AG09309 (cell line): ENCODE results near the gene CCIN.

Experiments
- DNase-seq: peaks from one replicate; pipeline ENCODE4 v3.0.0-alpha.2; 2010; ENCODE audit warnings: low read depth
- H3K4me3 ChIP-seq: 2 replicates; pipeline ENCODE4 v1.5.1; 2011; ENCODE audit warnings: mild to moderate bottlenecking, low read depth, low read length, moderate library complexity; ENCODE audit not compliant: control insufficient read depth
- TF ChIP-seq, protein P1 (sequence below): IDR thresholded peaks from 2 replicates; pipeline ENCODE4 v1.5.1; 2011; ENCODE audit warnings: mild to moderate bottlenecking, low read depth, low read length, inconsistent platforms; ENCODE audit not compliant: insufficient read depth, control insufficient read depth; ENCODE audit errors: missing control alignments

Gene CCIN

DNA sequence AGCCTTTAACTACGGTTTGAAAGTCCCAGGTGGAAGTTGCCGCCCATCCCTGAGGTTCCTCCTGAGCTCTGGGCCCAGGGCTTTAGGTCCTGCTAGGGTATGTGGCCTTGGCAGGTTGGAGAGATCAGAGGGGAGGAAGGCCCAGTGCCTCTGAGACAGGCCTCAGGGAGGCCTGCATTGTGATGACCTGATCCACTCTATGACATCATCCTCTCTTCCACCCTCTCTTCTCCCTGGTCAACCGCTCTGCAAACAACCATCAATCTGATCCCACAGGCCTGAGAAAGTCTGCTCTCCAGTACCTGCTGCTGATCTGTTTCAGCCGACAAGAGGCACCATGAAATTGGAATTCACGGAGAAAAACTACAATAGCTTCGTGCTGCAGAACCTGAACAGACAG, at the start of gene CCIN:
Gene CCIN, plus strand, starts transcription at position 223 of the 400 bp plus-strand sequence. Its CDS starts 115 bp downstream, at position 338.
- DNase-seq, result no peak
- TF ChIP-seq, protein P1, sequence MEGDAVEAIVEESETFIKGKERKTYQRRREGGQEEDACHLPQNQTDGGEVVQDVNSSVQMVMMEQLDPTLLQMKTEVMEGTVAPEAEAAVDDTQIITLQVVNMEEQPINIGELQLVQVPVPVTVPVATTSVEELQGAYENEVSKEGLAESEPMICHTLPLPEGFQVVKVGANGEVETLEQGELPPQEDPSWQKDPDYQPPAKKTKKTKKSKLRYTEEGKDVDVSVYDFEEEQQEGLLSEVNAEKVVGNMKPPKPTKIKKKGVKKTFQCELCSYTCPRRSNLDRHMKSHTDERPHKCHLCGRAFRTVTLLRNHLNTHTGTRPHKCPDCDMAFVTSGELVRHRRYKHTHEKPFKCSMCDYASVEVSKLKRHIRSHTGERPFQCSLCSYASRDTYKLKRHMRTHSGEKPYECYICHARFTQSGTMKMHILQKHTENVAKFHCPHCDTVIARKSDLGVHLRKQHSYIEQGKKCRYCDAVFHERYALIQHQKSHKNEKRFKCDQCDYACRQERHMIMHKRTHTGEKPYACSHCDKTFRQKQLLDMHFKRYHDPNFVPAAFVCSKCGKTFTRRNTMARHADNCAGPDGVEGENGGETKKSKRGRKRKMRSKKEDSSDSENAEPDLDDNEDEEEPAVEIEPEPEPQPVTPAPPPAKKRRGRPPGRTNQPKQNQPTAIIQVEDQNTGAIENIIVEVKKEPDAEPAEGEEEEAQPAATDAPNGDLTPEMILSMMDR, result no peak
- no peak within 1 kb of the TSS for H3K4me3 ChIP-seq

DNA sequence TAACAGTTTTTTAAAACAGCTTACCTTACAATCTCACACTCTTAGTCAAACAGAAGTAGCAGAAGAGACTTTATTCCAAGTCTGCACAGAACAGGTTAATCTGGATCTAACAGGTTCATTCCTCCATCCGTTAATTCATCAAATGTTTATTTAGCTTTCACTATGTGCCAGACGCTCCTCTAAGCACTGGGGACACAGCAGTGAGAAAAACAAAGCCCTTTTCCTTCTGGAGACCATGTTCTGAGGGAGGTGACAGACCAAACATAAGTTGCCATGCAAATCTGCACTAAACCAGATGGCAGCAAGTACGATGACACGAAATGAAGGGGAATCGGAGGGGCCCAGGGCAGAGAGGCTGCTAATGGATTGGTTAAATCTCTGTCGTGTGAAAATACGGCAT, 49.7 kb upstream of the CCIN start:
- TF ChIP-seq, protein P1, result no peak
- H3K4me3 ChIP-seq, result no peak overlapping the region
- DNase-seq, result no peak

DNA sequence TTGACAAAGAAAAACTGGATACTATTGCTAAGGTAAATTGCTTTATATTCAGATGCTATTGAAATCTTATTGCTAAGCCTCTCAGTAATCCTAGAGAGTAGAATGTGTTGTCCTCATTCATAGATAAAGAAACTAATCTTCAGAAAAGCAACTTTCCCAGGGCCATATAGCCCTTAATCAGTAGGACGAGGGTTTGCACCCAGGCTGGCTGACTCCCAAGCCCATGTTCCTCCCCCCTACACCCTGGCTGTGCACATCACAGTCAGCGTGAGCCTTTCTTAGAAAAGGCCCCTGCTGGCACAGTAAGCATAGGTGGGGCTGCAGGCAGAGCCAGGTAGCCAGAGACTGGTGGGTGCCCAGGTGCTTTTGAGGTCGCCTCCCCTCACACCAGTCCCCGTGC, 48.5 kb upstream of the CCIN start:
- no peak for DNase-seq
- H3K4me3 ChIP-seq, result no peak overlapping the region
- TF ChIP-seq, protein P1, result no peak

DNA sequence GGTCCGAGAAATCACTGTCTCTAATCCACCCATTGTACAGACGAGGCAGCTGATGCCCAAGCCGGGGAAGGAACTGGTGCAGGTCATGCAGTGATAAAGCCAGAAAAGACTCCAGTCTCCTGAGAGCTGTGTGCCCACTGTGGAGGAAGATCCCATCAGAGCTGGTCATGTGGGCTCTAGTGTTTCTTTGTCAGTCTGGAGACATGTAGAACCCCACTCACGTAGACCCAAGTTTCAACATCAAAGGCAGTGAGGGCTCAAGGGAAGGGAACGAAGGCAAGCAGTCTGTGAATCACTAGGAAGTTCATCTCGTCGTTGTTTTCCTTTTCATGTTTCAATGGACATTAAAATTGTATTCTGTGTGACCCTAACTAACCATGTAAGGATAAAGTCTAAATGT, 47.2 kb upstream of the CCIN start:
- no peak overlapping the region for H3K4me3 ChIP-seq
- TF ChIP-seq, protein P1, result no peak
- no peak for DNase-seq

DNA sequence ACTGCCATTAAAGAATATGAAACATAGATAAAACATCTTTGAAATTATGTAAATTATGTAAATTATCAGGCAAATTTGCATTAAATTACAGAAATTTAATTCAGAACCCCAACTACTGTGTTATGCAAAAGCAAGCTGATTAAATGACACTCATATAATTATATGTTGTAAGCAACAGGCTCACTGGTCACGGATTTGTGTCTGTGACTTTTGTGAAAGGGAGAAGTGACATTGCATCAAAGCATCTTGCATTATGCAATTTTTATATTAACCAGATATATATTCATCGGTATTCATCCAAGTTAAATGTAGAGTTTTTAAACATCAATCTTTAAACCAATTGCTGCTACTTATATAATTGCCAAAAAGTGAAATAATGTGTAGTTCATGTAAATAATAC, 45.7 kb upstream of the CCIN start:
- no peak for DNase-seq
- H3K4me3 ChIP-seq, result no peak overlapping the region
- TF ChIP-seq, protein P1, result no peak

DNA sequence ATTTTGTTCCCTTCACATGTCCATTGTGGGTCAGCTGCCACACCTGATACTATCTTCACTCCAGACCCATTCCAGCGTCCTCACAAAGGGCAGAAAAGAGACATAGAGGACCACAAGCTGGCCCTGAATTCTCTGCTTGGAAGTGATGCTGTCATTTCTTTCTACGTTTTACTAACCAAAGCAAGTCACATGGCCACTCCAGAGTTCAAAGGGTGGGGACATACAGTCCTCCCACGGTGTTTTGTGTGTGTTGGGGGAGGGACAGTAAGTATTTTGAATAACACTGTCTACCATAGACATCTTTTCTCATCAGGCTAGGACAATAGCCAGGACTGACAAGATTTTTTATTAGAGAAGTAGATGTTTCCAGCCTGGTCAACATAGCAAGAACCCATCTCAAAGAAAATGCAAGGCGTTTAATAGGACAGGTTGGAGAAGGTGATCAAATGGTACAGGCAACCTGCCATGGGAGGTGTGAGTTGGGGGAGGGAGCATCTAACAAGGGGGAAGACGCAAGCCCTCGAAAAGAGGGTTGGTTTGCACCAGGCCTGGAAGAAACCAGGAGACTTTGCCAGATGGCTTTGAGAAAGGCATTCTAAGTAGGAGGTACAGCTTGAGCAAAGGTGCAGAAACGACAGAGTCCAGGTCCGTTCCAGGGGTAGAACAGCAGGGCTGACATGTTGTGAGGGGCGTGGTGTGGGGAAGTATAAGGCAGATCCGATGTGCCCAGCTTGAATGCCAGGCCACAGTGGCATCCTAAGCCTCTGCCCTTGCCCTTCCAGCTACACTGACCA, 43.9 kb upstream of the CCIN start:
- no peak for DNase-seq
- no peak overlapping the region for H3K4me3 ChIP-seq
- TF ChIP-seq, protein P1, result no peak
